Left lung (tissue), 10 donors: Measurements from ENCODE around the gene CDK3. TPM values are rescaled to one million over a fixed set of nuclear protein-coding genes. Genes with fewer than 3 reads are reported as not detected.
"Not testable (repeated sequence)": the region's sequence is repeated elsewhere in the genome, so short reads cannot be mapped to it uniquely, and the experiment has no call there.

Experiments
- ATAC-seq: fragments of 200-7000 bp; cut with Tn5 transposase; one replicate; pipeline ENCODE4 v1.9.1; 2020; ENCODE audit warnings: moderate library complexity
- DNase-seq, 4 donors: peaks; one replicate each; pipeline ENCODE4 v3.0.0-alpha.2; 2013 to 2020
- H3K27ac ChIP-seq, 2 donors: fragments of 200-600 bp; sonication (generic) in 1 of 2; one replicate each; pipeline versions ENCODE4 v1.5.0 to v1.8.0; 2020 to 2021
- H3K27me3 ChIP-seq, 2 donors: fragments of 200-600 bp; sonication (generic) in 1 of 2; one replicate each; pipeline versions ENCODE4 v1.5.0 to v1.8.0; 2020 to 2021
- H3K36me3 ChIP-seq, 2 donors: fragments of 200-600 bp; sonication (generic) in 1 of 2; one replicate each; pipeline versions ENCODE4 v1.5.0 to v1.8.0; 2020 to 2021
- H3K4me1 ChIP-seq, 2 donors: fragments of 200-600 bp; one replicate each; pipeline ENCODE4 v1.8.0; 2021
- H3K4me3 ChIP-seq, 2 donors: fragments of 200-600 bp; sonication (generic) in 1 of 2; one replicate each; pipeline versions ENCODE4 v1.5.0 to v1.8.0; 2020 to 2021; ENCODE audit warnings: mild to moderate bottlenecking in 1 of 2
- H3K9me3 ChIP-seq, 2 donors: fragments of 200-600 bp; sonication (generic) in 1 of 2; one replicate each; pipeline versions ENCODE4 v1.5.0 to v1.8.0; 2020 to 2021
- intact Hi-C, 2 donors: fragments of 100-400 bp; cut with DNase I; formaldehyde crosslinking; loops; one replicate each; pipeline versions ENCODE4 v1.11.2 to v1.14.2; 2022
- polyA plus RNA-seq, 6 donors: library from polyadenylated mRNA; unstranded; fragments of 120-200 nt; gene quantifications; one replicate each; pipeline ENCODE4 v1.2.1, GENCODE V29; 2013; ENCODE audit not compliant: insufficient read length in 6 of 6
- total RNA-seq, 2 donors: library from RNA; stranded (reverse); fragmentation: NEBNext Ultra II Directional; extraction: Animal tissue kit (Norgen Biotek cat#: 25700); gene quantifications; one replicate each; pipeline ENCODE4 v1.2.1, GENCODE V29; 2021
- TF ChIP-seq, protein P1 (sequence below), 2 donors: fragments of 200-600 bp; sonication (generic) in 1 of 2; IDR thresholded peaks; one replicate each; pipeline versions ENCODE4 v1.5.0 to v1.8.0; 2021; ENCODE audit warnings: antibody characterized with exemption in 2 of 2
- donor health status: DM: no; HTN: yes; CAD: no.
- donor health status: DM: no; HTN: no; CAD: no.

CDK3 gene
- total and polyA plus RNA-seq, 8 donors, result 5.4 to 23.3 (median 18.6) TPM

DNA sequence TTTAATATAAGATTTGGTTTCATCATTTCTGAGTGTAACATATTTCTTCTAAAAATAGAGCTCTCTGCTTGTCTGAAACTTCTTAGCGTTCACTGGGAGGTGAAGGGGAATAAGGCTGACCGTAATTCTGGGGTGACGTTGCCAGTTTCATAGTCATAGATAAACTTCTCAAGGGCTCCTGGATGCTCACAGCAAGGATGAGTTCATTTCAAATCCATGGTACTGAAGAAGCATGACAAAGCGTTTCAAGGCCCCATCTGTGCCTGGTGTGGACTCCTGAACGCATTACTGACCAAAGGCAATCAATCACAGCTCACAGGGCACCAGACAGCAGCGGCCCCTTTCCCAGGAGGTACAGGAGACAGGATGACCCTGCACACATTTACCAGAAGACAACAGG is 38.5 kb downstream of the CDK3 start:
- ATAC-seq (no peak), DNase-seq (no peak)
- H3K9me3 ChIP-seq, result no peaks in the 10 kb centered on the region
- H3K27me3 ChIP-seq, result no peaks in the 10 kb centered on the region
- intact Hi-C loops, result no loop called here
- no peak overlapping the region for H3K27ac ChIP-seq
- H3K4me3 ChIP-seq, result no peak overlapping the region
- peaks cover 0 to 72% of the 10 kb centered on the region in 2 donors for H3K36me3 ChIP-seq
- H3K4me1 ChIP-seq, result no peaks in the 10 kb centered on the region
- TF ChIP-seq, protein P1, sequence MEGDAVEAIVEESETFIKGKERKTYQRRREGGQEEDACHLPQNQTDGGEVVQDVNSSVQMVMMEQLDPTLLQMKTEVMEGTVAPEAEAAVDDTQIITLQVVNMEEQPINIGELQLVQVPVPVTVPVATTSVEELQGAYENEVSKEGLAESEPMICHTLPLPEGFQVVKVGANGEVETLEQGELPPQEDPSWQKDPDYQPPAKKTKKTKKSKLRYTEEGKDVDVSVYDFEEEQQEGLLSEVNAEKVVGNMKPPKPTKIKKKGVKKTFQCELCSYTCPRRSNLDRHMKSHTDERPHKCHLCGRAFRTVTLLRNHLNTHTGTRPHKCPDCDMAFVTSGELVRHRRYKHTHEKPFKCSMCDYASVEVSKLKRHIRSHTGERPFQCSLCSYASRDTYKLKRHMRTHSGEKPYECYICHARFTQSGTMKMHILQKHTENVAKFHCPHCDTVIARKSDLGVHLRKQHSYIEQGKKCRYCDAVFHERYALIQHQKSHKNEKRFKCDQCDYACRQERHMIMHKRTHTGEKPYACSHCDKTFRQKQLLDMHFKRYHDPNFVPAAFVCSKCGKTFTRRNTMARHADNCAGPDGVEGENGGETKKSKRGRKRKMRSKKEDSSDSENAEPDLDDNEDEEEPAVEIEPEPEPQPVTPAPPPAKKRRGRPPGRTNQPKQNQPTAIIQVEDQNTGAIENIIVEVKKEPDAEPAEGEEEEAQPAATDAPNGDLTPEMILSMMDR (IDR thresholded peaks at IDR 0.05), result no peak

DNA sequence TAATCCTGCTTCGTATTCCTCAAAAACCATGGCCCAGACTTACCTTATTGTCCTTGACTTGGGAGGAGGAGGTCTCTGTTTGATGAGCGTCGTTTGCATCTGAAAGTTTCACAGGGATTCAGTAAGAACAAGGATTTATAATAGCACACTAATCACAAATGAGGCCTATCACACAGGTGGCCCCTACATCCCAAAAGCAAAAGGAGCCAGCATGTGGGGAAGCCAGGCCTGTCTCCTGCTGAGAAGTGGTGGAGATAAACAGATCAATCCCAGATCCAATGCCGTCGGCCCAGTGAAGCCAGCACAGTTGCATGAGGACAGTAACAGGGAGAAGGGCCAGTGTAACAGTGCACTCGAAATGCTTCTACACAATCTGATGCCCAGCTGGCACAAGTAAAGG is 39.7 kb downstream of the CDK3 start:
- no peaks in the 10 kb centered on the region for H3K4me1 ChIP-seq
- intact Hi-C loops, result no loop called here
- H3K36me3 ChIP-seq, result peaks cover 0 to 84% of the 10 kb centered on the region in 2 donors
- no peak for DNase-seq
- no peaks in the 10 kb centered on the region for H3K27me3 ChIP-seq
- no peak for ATAC-seq
- H3K9me3 ChIP-seq, result no peaks in the 10 kb centered on the region
- no peak overlapping the region for H3K4me3 ChIP-seq
- no peak overlapping the region for H3K27ac ChIP-seq
- TF ChIP-seq, protein P1 (IDR thresholded peaks at IDR 0.05), result no peak

DNA sequence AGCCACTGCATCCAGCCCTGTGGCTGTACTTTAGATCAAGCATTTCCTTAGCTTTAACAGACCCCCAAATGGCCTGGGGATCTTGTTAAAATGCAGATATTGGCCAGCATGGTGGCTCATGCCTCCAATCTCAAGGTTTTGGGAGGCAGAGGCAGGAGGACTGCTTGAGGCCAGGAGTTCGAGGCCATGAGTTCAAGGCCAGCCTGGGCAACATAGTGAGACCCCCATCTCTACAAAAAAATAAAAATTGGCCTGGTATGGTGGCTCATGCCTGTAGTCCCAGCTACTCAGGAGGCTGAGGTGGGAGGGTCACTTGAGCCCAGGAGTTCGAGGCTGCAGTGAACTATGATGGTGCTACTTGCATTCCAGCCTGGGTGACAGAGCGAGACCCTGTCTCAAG is 42.2 kb downstream of the CDK3 start:
- H3K4me3 ChIP-seq, DNase-seq, H3K27ac ChIP-seq, ATAC-seq, H3K27me3 ChIP-seq, H3K9me3 ChIP-seq, H3K4me1 ChIP-seq, intact Hi-C loops: not testable (repeated sequence)
- H3K36me3 ChIP-seq, result peaks cover 0 to 100% of the 10 kb centered on the region in 2 donors

DNA sequence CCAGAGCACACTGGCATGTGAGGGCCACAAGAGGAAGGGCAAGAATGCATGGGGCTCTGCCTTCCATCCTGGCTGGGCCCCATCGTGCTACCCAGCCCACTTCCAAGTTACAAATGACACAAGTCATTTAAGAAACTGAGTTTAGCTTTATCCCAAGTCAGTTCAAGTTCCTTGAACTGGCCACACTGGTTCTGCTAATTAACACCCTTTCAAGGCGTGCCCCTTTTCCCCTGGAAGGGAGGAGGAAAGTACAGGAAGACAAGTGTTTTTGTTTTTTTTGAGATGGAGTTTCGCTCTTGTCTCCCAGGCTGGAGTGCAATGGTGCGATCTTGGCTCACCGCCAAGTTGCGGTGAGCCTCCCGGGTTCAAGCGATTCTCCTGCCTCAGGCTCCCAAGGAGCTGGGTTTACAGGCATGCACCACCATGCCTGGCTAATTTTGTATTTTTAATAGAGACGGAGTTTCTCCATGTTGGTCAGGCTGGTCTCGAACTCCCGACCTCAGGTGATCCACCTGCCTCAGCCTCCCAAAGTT is 43.9 kb downstream of the CDK3 start:
- peaks cover 0 to 100% of the 10 kb centered on the region in 2 donors for H3K36me3 ChIP-seq
- H3K27ac ChIP-seq, H3K27me3 ChIP-seq, ATAC-seq, intact Hi-C loops, H3K4me3 ChIP-seq, DNase-seq, H3K9me3 ChIP-seq, H3K4me1 ChIP-seq: not testable (repeated sequence)

DNA sequence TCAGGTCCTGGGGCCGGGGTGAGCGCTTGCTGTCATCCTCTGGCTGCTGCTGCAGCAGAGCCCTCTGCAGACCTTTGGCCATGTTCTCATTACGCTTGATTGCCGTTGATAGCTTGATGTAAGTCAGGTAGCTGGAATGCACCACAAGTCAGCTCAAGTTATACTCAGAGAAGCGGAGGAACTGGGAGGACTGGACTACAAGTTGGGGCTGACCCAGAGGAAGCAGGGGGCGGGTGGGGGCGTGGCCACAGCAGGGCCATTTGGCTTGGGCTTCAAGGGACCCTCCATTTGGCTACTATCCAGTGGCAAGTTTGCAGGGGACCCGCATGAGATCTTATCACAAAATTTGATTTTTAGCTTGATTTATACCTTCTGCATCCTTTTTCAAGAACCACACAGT is 45.4 kb downstream of the CDK3 start:
- DNase-seq (no peak), ATAC-seq (no peak)
- Histone ChIP-seq H3K27ac (no peak overlapping the region), H3K27me3 (no peaks in the 10 kb centered on the region), H3K4me3 (no peak overlapping the region), H3K4me1 (peaks cover 4 to 13% of the 10 kb centered on the region in 2 donors), H3K36me3 (peaks cover 0 to 100% of the 10 kb centered on the region in 2 donors), H3K9me3 (no peaks in the 10 kb centered on the region)
- TF ChIP-seq, protein P1 (IDR thresholded peaks at IDR 0.05), result no peak
- intact Hi-C loops, result no loop called here

DNA sequence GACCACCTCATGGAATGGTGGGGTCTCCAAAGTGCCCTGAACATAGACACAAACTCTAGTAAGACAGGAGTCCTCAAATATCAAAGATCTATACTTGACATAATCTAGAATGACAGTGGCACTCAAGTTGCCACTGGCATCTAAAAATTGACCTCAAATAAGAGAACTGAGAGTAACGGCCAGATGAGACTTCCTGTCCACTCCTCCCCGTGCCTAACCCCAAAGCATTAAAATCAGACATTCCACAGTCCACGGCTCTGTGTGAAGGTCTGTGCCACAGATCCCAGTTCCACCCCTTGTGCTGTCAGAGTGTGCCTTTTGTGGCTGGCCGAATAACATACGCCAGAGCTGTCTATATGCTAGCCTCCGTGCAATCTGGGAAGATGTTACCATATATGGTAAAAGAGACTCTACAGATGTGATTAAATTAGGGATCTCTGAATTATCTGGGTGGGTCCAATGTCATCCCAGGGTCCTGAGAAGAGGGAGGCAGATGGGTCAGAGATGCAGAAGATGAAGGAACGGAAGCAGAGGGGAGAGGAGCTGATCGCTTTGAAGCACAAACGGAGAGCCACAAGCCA is 47.5 kb downstream of the CDK3 start:
- H3K27me3 ChIP-seq, result no peaks in the 10 kb centered on the region
- DNase-seq (no peak), ATAC-seq (no peak)
- TF ChIP-seq, protein P1 (IDR thresholded peaks at IDR 0.05), result no peak
- H3K9me3 ChIP-seq, result no peaks in the 10 kb centered on the region
- intact Hi-C loops, result no loop called here
- H3K36me3 ChIP-seq, result peaks cover 0 to 99% of the 10 kb centered on the region in 2 donors
- H3K4me1 ChIP-seq, result peaks cover 4 to 13% of the 10 kb centered on the region in 2 donors
- H3K4me3 ChIP-seq, result no peak overlapping the region
- H3K27ac ChIP-seq, result no peak overlapping the region
